AG09319 (cell line): ENCODE data around the gene THSD7B.

ENCODE experiments used
- DNase-seq: peaks from one replicate; pipeline ENCODE4 v3.0.0-alpha.2; 2010; ENCODE audit warnings: low read depth; ENCODE audit errors: extremely low read depth
- TF ChIP-seq, protein P1 (sequence below): IDR thresholded peaks from 2 replicates; pipeline ENCODE4 v1.5.1; 2011; ENCODE audit warnings: low read depth, mild to moderate bottlenecking, inconsistent platforms, low read length, moderate library complexity

THSD7B gene

GRCh38 chr2:136809998-136810397, 44.7 kb downstream of the THSD7B start:
- TF ChIP-seq, protein P1, sequence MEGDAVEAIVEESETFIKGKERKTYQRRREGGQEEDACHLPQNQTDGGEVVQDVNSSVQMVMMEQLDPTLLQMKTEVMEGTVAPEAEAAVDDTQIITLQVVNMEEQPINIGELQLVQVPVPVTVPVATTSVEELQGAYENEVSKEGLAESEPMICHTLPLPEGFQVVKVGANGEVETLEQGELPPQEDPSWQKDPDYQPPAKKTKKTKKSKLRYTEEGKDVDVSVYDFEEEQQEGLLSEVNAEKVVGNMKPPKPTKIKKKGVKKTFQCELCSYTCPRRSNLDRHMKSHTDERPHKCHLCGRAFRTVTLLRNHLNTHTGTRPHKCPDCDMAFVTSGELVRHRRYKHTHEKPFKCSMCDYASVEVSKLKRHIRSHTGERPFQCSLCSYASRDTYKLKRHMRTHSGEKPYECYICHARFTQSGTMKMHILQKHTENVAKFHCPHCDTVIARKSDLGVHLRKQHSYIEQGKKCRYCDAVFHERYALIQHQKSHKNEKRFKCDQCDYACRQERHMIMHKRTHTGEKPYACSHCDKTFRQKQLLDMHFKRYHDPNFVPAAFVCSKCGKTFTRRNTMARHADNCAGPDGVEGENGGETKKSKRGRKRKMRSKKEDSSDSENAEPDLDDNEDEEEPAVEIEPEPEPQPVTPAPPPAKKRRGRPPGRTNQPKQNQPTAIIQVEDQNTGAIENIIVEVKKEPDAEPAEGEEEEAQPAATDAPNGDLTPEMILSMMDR, result no peak
- DNase-seq, result no peak

DNA sequence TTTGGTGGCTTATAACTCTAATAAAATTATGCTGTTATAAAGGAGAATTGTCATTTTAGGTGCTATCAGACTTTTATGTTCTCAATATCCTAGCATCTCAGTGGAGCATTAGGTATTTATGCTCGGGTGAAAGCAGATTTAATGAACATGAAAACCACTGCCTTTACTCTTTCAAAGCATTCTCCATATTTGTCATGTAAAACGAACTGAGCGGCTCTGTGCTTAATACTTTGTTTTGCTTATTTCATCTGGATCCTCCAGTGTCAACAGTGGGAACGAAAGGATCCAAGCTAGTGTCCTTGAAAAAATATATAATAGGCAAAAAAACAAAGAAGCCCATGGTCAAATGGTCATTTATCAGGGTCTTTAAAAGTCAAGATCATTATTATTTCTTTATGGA, 53.5 kb downstream of the THSD7B start:
- DNase-seq, result no peak
- TF ChIP-seq, protein P1, result no peak

- DNase-seq, result no peak
- TF ChIP-seq, protein P1, result no peak
Observed at GRCh38 chr2:136823291-136823690, 57.9 kb downstream of the THSD7B start.

- no peak for DNase-seq
- TF ChIP-seq, protein P1, result no peak
Observed at GRCh38 chr2:136828162-136828561, 62.8 kb downstream of the THSD7B start.

DNA sequence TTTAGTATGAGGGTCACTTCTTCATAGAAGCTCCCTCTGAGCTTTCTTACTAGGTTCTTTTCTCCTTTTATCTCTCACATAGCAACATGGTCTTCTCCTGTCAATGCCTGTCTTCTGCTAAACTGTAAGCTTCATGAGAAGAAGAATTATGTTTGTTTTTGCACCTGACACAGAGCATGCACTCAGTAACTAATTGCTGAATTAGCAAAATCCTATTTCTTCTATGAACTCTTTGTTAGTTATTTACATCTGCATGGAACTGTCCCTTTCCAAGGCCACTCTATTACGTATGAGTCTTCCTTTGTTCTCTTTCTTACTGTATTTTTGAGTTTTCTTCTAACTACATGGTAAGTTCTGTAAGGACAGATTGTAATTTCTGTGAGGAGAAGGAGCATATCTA, 63.4 kb downstream of the THSD7B start:
- DNase-seq, result no peak
- TF ChIP-seq, protein P1, result no peak

DNA sequence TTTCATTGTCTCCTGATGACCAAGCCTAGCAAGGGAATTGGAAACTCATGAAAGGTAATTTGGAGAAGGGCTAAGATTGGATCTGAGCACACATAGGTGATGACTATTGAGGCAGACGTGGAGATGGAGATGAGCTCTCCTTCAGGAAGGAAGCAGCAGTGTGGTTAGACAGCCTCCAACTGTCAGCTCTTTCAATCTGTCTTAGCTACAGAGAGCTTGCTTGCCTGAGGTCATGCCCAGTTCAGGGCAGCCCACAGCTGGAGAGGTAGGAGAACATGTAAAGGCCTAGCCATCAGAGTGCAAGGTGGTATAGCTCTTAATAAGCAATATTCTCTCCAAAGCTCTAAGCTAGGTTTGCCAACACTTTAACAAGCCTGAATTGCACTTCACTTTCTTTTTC, 79.2 kb downstream of the THSD7B start:
- TF ChIP-seq, protein P1, result no peak
- no peak for DNase-seq

GRCh38 chr2:136858656-136859055, 93.3 kb downstream of the THSD7B start:
- no peak for DNase-seq
- TF ChIP-seq, protein P1, result no peak
